Natural killer cell (primary cell): ENCODE results near the gene ENO3. TPM values are rescaled to one million over a fixed set of nuclear protein-coding genes. Genes with fewer than 3 reads are reported as not detected.

ENCODE experiments used
- ATAC-seq, 3 donors: fragments of 150-1000 bp in 2 of 3; fragments of 200-7000 bp in 1 of 3; cut with Tn5 transposase; 1 replicate in 1 of 3; 2 replicates in 2 of 3; pipeline ENCODE4 v1.10.0; 2021; ENCODE audit warnings: mild to moderate bottlenecking in 2 of 3, moderate library complexity in 2 of 3
- DNase-seq, 2 donors: peaks; one replicate each; pipeline versions ENCODE4 v3.0.0 to v3.0.0-alpha.2; 2013 to 2021; ENCODE audit warnings: mixed read lengths in 1 of 2
- H3K27ac ChIP-seq: one replicate; pipeline ENCODE4 v1.5.1; 2013; ENCODE audit warnings: mild to moderate bottlenecking, low read length
- H3K27me3 ChIP-seq: one replicate; pipeline ENCODE4 v1.6.1; 2013; ENCODE audit warnings: low read length; ENCODE audit not compliant: control insufficient read depth, insufficient read depth
- H3K36me3 ChIP-seq: one replicate; pipeline ENCODE4 v1.6.1; 2013; ENCODE audit warnings: low read length; ENCODE audit not compliant: control insufficient read depth, insufficient read depth
- H3K4me1 ChIP-seq: one replicate; pipeline ENCODE4 v1.6.1; 2013; ENCODE audit warnings: low read length; ENCODE audit not compliant: control insufficient read depth, insufficient read depth
- H3K4me3 ChIP-seq: one replicate; pipeline ENCODE4 v1.5.1; 2013; ENCODE audit warnings: low read length
- H3K9me3 ChIP-seq: one replicate; pipeline ENCODE4 v1.6.1; 2013; ENCODE audit warnings: low read length; ENCODE audit not compliant: control insufficient read depth, insufficient read depth
- H3K27ac Mint-ChIP-seq, 2 donors: one replicate each; pipeline ENCODE4 v1.8.0; 2022; ENCODE audit warnings: mild to moderate bottlenecking in 2 of 2, mixed read lengths in 2 of 2, moderate library complexity in 1 of 2
- H3K27me3 Mint-ChIP-seq, 2 donors: one replicate each; pipeline ENCODE4 v1.8.0; 2022; ENCODE audit warnings: low read depth in 2 of 2, mixed read lengths in 2 of 2
- H3K36me3 Mint-ChIP-seq: one replicate; pipeline ENCODE4 v1.8.0; 2022; ENCODE audit warnings: mixed read lengths
- H3K4me1 Mint-ChIP-seq, 2 donors: one replicate each; pipeline ENCODE4 v1.8.0; 2022; ENCODE audit warnings: mixed read lengths in 2 of 2
- H3K4me3 Mint-ChIP-seq: one replicate; pipeline ENCODE4 v1.8.0; 2022; ENCODE audit warnings: mild to moderate bottlenecking, moderate library complexity, mixed read lengths
- H3K9me3 Mint-ChIP-seq, 2 donors: one replicate each; pipeline ENCODE4 v1.8.0; 2022; ENCODE audit warnings: mixed read lengths in 2 of 2
- WGBS: methylation state at CpG from one replicate; pipeline ENCODE4 v1.1.7; 2013; ENCODE audit warnings: missing lambda C conversion rate; ENCODE audit not compliant: insufficient coverage; 5-methylcytosine and 5-hydroxymethylcytosine counted together
- intact Hi-C: fragments of 100-400 bp; cut with micrococcal nuclease; formaldehyde crosslinking; loops from one replicate; pipeline ENCODE4 v1.14.2; 2022
- total RNA-seq, 4 donors: library from RNA; stranded (reverse); fragments of 120-200 nt in 1 of 4; gene quantifications; one replicate each; pipeline versions ENCODE4 v1.2.3 to v1.2.4, GENCODE V29; 2013 to 2022
- TF ChIP-seq, protein P1 (sequence below): fragments of 200-600 bp; IDR thresholded peaks from one replicate; pipeline ENCODE4 v1.8.0; 2022; ENCODE audit warnings: antibody characterized with exemption

ENO3 gene
- total RNA-seq, result 10 to 100 TPM; 26.1 to 28.4 (median 26.6) TPM
- total RNA-seq (2013), result 12.8 TPM

DNA sequence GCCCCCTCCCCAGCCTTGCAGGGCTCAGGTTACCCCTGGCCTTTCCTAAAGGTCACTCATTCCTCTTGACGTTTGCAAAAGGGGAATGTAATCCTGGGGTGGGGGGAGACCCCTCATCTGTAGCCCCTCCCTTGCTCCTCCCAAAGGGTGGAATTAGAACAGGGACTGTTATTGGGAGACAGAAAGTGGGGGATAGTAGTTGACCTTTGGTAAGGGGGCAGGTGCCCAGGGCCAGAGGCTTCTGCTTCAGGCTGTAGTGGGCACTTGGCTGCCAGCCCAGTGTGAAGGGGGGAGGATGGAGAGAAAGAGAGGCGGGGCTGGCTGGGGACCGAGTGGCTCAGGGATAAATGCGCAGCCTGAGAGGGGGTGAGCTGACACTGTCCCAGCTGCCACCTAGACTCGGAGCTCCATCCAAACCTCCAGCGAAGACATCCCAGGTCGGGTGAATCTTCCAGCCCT is at the start of gene ENO3:
Gene ENO3, plus strand, starts transcription at position 374 of the 459 bp plus-strand sequence. CDS start 711 bp downstream, outside the sequence.
- TF ChIP-seq, protein P1, sequence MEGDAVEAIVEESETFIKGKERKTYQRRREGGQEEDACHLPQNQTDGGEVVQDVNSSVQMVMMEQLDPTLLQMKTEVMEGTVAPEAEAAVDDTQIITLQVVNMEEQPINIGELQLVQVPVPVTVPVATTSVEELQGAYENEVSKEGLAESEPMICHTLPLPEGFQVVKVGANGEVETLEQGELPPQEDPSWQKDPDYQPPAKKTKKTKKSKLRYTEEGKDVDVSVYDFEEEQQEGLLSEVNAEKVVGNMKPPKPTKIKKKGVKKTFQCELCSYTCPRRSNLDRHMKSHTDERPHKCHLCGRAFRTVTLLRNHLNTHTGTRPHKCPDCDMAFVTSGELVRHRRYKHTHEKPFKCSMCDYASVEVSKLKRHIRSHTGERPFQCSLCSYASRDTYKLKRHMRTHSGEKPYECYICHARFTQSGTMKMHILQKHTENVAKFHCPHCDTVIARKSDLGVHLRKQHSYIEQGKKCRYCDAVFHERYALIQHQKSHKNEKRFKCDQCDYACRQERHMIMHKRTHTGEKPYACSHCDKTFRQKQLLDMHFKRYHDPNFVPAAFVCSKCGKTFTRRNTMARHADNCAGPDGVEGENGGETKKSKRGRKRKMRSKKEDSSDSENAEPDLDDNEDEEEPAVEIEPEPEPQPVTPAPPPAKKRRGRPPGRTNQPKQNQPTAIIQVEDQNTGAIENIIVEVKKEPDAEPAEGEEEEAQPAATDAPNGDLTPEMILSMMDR, result no peak
- Histone ChIP-seq H3K27ac (peak within 1 kb of the TSS; percentile 97), H3K4me3 (peak within 1 kb of the TSS; percentile 56), H3K27me3 (no peaks in the 10 kb centered on the region), H3K36me3 (peaks cover 17% of the 10 kb centered on the region), H3K4me1 (peaks cover 26% of the 10 kb centered on the region), H3K9me3 (no peaks in the 10 kb centered on the region)
- H3K27ac Mint-ChIP-seq, result peak within 1 kb of the TSS; percentile 87 to 93
- H3K4me3 Mint-ChIP-seq, result peak within 1 kb of the TSS; percentile 87
- intact Hi-C loops, result no loop called here
- ATAC-seq, result no peak
- H3K9me3 Mint-ChIP-seq, result no peaks in the 10 kb centered on the region
- 66% methylated on average over 6 of the region's 7 CpGs for WGBS
- peaks cover 26 to 33% of the 10 kb centered on the region in 2 donors for H3K4me1 Mint-ChIP-seq
- peaks cover 0 to 2% of the 10 kb centered on the region in 2 donors for H3K27me3 Mint-ChIP-seq
- DNase-seq, result no peak
- H3K36me3 Mint-ChIP-seq, result peaks cover 7% of the 10 kb centered on the region

DNA sequence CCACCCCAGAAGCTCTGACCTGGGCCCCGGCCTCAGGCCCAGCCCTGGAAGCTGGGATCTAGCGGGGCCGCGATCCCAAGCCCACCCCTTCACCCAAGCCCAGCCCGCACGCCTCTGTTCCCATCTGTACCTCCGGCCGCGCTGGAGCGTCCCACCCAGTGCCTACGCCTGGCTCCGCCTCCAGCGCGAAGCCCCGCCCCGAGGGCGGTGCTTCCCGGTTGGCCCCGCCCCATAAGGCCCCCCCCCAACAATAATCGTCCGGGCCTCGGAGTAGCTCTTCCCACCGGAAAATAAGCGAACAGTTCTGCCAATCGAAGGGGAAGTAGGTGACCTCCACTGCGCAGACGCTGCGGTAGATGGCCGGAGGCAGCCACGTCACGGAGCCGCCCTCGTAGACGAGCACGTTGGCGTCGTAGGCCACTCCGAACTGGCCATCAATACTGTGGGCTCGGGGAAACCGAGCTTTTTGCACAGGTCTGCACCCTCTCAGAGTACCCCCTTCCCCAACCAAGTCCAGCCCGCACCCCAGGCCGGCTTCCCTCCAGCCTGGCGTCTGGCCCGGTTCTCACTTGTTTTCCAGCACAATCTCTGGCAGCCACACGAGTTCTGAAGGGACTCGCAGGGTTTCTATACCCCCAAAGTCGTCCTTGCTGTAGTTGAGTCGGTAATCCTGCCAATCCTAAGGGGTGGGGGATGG is 49.1 kb upstream of the ENO3 start:
- H3K36me3 ChIP-seq, result peaks cover 3% of the 10 kb centered on the region
- DNase-seq (peak; percentile 52 to 55), ATAC-seq (peak; percentile 15 to 46 (median 30))
- Mint-ChIP-seq H3K36me3 (no peaks in the 10 kb centered on the region), H3K27me3 (no peaks in the 10 kb centered on the region), H3K4me3 (peak overlapping the region; percentile 83), H3K9me3 (no peaks in the 10 kb centered on the region), H3K27ac (peak overlapping the region; percentile 93 to 94), H3K4me1 (peaks cover 37 to 42% of the 10 kb centered on the region in 2 donors)
- H3K27ac ChIP-seq, result peak overlapping the region; percentile 88
- intact Hi-C loops, result loop anchor here (2.0 to 5.0 kb wide), 4 partner anchors 43 to 104 kb away; partner anchors contain the start of genes CAMTA2, PSMB6 and SPAG7
- TF ChIP-seq, protein P1, result no peak
- peak overlapping the region; percentile 28 for H3K4me3 ChIP-seq
- peaks cover 58% of the 10 kb centered on the region for H3K4me1 ChIP-seq
- no peaks in the 10 kb centered on the region for H3K9me3 ChIP-seq
- WGBS, result 41% methylated on average over 48 of the region's 48 CpGs
- H3K27me3 ChIP-seq, result peaks cover 10% of the 10 kb centered on the region

DNA sequence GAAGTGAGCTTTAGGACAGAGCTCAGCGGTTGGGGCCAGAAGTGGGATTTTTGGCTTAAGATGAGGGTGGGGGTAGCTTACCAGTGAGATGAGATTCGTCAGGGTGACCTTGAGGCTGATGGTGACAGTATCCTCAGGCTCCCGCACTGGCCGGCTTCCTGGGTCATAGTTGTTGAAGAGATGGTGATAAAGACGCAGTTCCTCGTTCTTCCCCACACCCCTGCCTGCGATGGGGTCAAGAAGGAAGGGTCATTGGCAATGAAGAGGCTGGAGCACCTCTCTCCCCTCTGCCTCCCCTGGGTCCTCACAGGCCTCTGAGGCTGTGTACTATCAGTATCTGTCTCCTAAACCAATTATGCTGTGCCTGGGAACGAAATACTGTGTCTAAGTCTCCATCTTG is 48.4 kb upstream of the ENO3 start:
- Histone ChIP-seq H3K27ac (peak overlapping the region; percentile 88), H3K36me3 (no peaks in the 10 kb centered on the region), H3K9me3 (no peaks in the 10 kb centered on the region), H3K27me3 (peaks cover 10% of the 10 kb centered on the region), H3K4me1 (peaks cover 58% of the 10 kb centered on the region), H3K4me3 (no peak overlapping the region)
- ATAC-seq (peak in 2 of 3 donors; percentile 0), DNase-seq (no peak)
- intact Hi-C loops, result loop anchor here (2.0 to 5.0 kb wide), 3 partner anchors 64 to 105 kb away; partner anchors contain the start of genes CAMTA2, PSMB6 and SPAG7
- TF ChIP-seq, protein P1, result no peak
- Mint-ChIP-seq H3K9me3 (no peaks in the 10 kb centered on the region), H3K27ac (peak overlapping the region; percentile 93 to 94), H3K36me3 (no peaks in the 10 kb centered on the region), H3K27me3 (no peaks in the 10 kb centered on the region), H3K4me1 (peaks cover 37 to 42% of the 10 kb centered on the region in 2 donors), H3K4me3 (peak overlapping the region; percentile 83)
- 59% methylated on average over 8 of the region's 8 CpGs for WGBS
